HG02885 (cell line): ENCODE results near the gene C18orf32.
"Not testable (repeated sequence)": the region's sequence is repeated elsewhere in the genome, so short reads cannot be mapped to it uniquely, and the experiment has no call there.

ENCODE experiments used
- ATAC-seq: cut with Tn5 transposase; IDR thresholded peaks from one replicate; pipeline ENCODE4 v1.9.1; 2021; ENCODE audit warnings: mild to moderate bottlenecking; ENCODE audit not compliant: unreplicated experiment, poor library complexity

The C18orf32 gene

GRCh38 chr18:49506438-49506837 is 19.4 kb upstream of the C18orf32 start:
- not testable (repeated sequence) for ATAC-seq

- no peak for ATAC-seq
Measured at GRCh38 chr18:49503931-49504330, 16.9 kb upstream of the C18orf32 start.

- ATAC-seq: no peak
Measured at GRCh38 chr18:49500201-49500921, 13.3 kb upstream of the C18orf32 start.

- ATAC-seq: no peak
Measured at GRCh38 chr18:49499046-49499637, 12.1 kb upstream of the C18orf32 start.

GRCh38 chr18:49495480-49495879 is 8.4 kb upstream of the C18orf32 start:
- ATAC-seq: no peak

- no peak for ATAC-seq
Measured at GRCh38 chr18:49495076-49495475, 8.0 kb upstream of the C18orf32 start.

GRCh38 chr18:49494660-49495059 is 7.6 kb upstream of the C18orf32 start:
- ATAC-seq: no peak

- ATAC-seq: no peak
Measured at GRCh38 chr18:49492694-49493033, 5.6 kb upstream of the C18orf32 start.

- ATAC-seq: peak; percentile 77
Measured at GRCh38 chr18:49491857-49492693, 5.0 kb upstream of the C18orf32 start, which contains the start of gene RPL17. RPL17 (minus strand) TSS chr18:49492465.

- ATAC-seq: no peak
Measured at GRCh38 chr18:49491534-49491856, 4.5 kb upstream of the C18orf32 start.

GRCh38 chr18:49490246-49490762 is 3.3 kb upstream of the C18orf32 start:
- ATAC-seq: no peak

- no peak for ATAC-seq
Measured at GRCh38 chr18:49487711-49488310, 777 bp upstream of the C18orf32 start.

GRCh38 chr18:49486606-49486952 is 455 bp downstream of the C18orf32 start:
- ATAC-seq: peak; percentile 20

- no peak for ATAC-seq
Measured at GRCh38 chr18:49486134-49486533, 900 bp downstream of the C18orf32 start.

- ATAC-seq: no peak
Measured at GRCh38 chr18:49483198-49483597, 3.8 kb downstream of the C18orf32 start.

- ATAC-seq: no peak
Measured at GRCh38 chr18:49481907-49482306, 5.1 kb downstream of the C18orf32 start.

- ATAC-seq: no peak
Measured at GRCh38 chr18:49481317-49481716, 5.7 kb downstream of the C18orf32 start.

GRCh38 chr18:49479381-49480137 is 7.5 kb downstream of the C18orf32 start:
- no peak for ATAC-seq

- ATAC-seq: no peak
Measured at GRCh38 chr18:49476664-49477411, 10.2 kb downstream of the C18orf32 start.
